SK-N-DZ (cell line): ENCODE data around the gene JUNB.
"Not testable (repeated sequence)": the region's sequence is repeated elsewhere in the genome, so short reads cannot be mapped to it uniquely, and the experiment has no call there.

ENCODE experiments used
- DNase-seq: peaks from one replicate; pipeline ENCODE4 v3.0.0-alpha.2; 2015; ENCODE audit warnings: low spot score

The JUNB gene

GRCh38 chr19:12802267-12803106, 11.2 kb downstream of the JUNB start:
- DNase-seq, result no peak

GRCh38 chr19:12804051-12804450, 12.8 kb downstream of the JUNB start:
- no peak for DNase-seq

GRCh38 chr19:12806242-12807081, 15.2 kb downstream of the JUNB start, which contains the start of gene RNASEH2A:
Gene RNASEH2A (plus strand): TSS chr19:12806584. CDS start chr19:12806674, 90 bp downstream.
- peak; percentile 90 for DNase-seq

- no peak for DNase-seq
Observed at GRCh38 chr19:12815088-12815487, 23.8 kb downstream of the JUNB start.

DNA sequence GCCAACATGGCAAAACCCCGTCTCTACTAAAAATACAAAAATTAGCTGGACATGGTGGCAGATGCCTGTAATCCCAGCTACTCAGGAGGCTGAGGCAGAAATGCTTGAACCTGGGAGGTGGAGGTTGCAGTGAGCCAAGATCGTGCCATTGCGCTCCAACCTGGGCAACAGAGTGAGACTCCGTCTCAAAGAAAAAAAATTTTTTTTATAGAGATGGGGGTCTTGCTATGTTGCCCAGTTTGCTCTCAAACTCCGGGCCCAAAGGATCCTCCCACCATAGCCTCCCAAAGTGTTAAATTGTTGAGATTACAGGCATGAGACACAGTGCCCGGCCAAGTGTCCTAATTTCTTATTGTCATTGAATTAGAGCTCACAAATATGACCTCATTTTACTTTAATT, 25.9 kb downstream of the JUNB start:
- not testable (repeated sequence) for DNase-seq

DNA sequence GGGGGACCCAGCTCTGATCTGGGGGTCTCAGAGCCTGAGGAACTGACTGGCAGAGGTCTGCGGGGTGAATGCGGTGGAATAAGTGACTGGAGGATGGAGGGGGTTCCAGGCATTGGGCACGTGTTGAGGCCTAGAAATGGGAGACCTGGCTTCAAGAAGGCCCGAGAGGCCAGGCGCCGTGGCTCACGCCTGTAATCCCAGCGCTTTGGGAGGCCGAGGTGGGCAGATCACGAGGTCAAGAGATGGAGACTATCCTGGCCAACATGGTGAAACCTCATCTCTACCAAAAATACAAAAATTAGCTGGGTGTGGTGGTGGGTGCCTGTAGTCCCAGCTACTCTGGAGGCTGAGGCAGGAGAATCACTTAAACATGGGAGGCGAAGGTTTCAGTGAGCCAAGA, 26.5 kb downstream of the JUNB start:
- not testable (repeated sequence) for DNase-seq

DNA sequence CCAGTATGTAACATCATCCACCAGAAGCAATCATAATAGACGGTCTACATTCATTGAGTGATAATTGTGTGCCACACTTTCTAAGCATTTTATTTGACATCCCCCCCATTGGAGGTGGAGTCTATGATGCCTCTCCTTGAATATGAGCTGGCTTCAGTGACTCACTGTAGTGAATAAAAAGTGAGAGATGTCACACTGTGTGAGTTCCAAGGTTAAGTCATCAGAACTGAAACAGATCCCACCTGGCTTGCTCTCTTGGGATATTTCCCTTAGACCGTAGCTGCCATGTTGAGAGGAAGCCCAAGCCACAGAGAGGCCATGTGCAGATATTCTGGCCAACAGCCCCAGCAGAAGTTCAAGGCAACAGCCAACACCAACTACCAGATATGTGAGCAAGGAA, 30.5 kb downstream of the JUNB start:
- DNase-seq, result no peak

GRCh38 chr19:12825254-12826131, 34.2 kb downstream of the JUNB start:
- DNase-seq, result peak; percentile 71

DNA sequence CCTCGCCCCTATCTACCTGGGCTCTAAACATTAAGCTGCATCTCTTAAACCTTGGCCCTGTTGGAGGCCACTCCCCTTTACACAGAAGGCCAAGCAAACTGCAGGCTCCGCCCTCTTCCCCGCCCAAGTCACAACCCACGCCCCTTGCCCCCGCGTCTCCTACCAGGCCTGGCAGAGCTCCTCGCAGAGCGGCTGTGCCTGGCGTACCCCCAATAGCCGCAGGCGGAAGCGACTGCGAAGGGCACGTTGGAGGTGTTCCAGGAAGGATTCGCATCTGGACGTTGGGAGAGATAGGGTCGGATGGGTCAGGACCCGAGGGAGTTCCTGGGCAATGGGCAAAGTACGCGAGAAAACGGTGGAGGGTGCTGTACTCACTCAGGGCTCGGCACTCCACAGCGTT, 37.2 kb downstream of the JUNB start:
- peak; percentile 76 for DNase-seq

- DNase-seq, result no peak
Observed at GRCh38 chr19:12833418-12833737, 42.1 kb downstream of the JUNB start.

- peak; percentile 65 for DNase-seq
Observed at GRCh38 chr19:12833738-12834565, 42.7 kb downstream of the JUNB start.

- DNase-seq, result peak; percentile 70
Observed at GRCh38 chr19:12834566-12834943, 43.3 kb downstream of the JUNB start, which contains the start of gene RTBDN. Gene RTBDN (minus strand): TSS chr19:12834579. CDS start chr19:12829979, 4,600 bp downstream.

- peak; percentile 81 for DNase-seq
Observed at GRCh38 chr19:12834976-12835757, 43.9 kb downstream of the JUNB start.

DNA sequence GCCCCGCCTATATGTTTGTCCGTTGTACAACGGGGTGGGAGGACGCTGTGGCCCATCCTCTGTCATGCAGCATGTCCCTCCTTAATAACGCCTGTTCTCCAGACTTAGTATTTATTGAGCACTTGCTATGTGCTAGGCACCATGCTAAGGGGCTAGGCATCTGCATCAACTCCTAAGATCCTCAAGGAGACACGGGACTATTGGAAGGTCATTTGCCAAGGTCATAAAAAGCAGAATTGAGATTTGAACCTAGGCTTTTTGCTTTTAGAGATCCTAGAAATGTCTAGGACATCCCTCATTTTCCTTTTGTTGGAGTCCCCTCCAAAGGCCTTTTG, 45.2 kb downstream of the JUNB start:
- DNase-seq, result no peak

DNA sequence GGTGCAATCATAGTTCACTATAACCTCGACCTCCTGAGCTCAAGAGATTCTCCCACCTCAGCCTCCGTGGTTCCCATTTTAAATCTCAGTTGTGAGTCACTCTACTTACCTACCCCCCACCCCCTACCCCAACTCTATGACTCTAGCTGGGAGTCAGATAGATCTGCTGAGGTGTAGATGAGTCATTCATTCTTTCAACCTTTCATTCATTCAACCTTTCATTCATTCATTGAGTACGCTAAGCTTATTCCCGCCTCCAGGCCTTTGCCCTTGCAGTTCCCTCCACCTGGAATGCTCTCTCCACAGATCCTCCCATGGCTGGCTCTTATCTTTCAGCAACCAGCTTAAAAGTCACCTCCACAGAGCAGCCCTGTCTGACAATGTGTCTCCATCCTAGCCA, 45.9 kb downstream of the JUNB start:
- DNase-seq, result no peak

- DNase-seq, result peak; percentile 51
Observed at GRCh38 chr19:12838182-12838885, 47.0 kb downstream of the JUNB start, which contains the start of gene MAST1. Gene MAST1 (plus strand): TSS chr19:12838515. CDS start chr19:12838573, 58 bp downstream.

- DNase-seq, result no peak
Observed at GRCh38 chr19:12838886-12839756, 47.8 kb downstream of the JUNB start.
